ENCODE data around the gene CYTH3.

The CYTH3 gene

GRCh38 chr7:6149996-6150395 lies 122.4 kb downstream of the CYTH3 start:
- no peak for DNase-seq (ENCODE audit: low read depth)

GRCh38 chr7:6148724-6149360 lies 123.6 kb downstream of the CYTH3 start:
- no peak for DNase-seq (ENCODE audit: low read depth)

GRCh38 chr7:6147627-6148026 lies 124.8 kb downstream of the CYTH3 start:
- no peak for DNase-seq (ENCODE audit: low read depth)

GRCh38 chr7:6146666-6147065 lies 125.8 kb downstream of the CYTH3 start:
- no peak for DNase-seq (ENCODE audit: low read depth)

GRCh38 chr7:6143997-6144396 lies 128.4 kb downstream of the CYTH3 start:
- DNase-seq (ENCODE audit: low read depth): no peak

- no peak for DNase-seq (ENCODE audit: low read depth)
These were observed 129.5 kb downstream of the CYTH3 start for GRCh38 chr7:6142871-6143380.

GRCh38 chr7:6139189-6139996 lies 133.0 kb downstream of the CYTH3 start:
- no peak for DNase-seq (ENCODE audit: low read depth)

- DNase-seq (ENCODE audit: low read depth): no peak
These were observed 135.9 kb downstream of the CYTH3 start for GRCh38 chr7:6136475-6136874.

GRCh38 chr7:6133249-6133648 lies 139.2 kb downstream of the CYTH3 start:
- DNase-seq (ENCODE audit: low read depth): no peak

- no peak for DNase-seq (ENCODE audit: low read depth)
These were observed 142.3 kb downstream of the CYTH3 start for GRCh38 chr7:6130007-6130587.

- no peak for DNase-seq (ENCODE audit: low read depth)
These were observed 144.2 kb downstream of the CYTH3 start for GRCh38 chr7:6128205-6128604.

GRCh38 chr7:6127110-6127490 lies 145.3 kb downstream of the CYTH3 start:
- no peak for DNase-seq (ENCODE audit: low read depth)

- DNase-seq (ENCODE audit: low read depth): no peak
These were observed 148.6 kb downstream of the CYTH3 start for GRCh38 chr7:6123843-6124242.

GRCh38 chr7:6121141-6121540 lies 151.3 kb downstream of the CYTH3 start:
- no peak for DNase-seq (ENCODE audit: low read depth)

- DNase-seq (ENCODE audit: low read depth): no peak
These were observed 154.9 kb downstream of the CYTH3 start for GRCh38 chr7:6117533-6117932.

GRCh38 chr7:6116211-6116610 lies 156.2 kb downstream of the CYTH3 start:
- DNase-seq (ENCODE audit: low read depth): no peak
